Urinary bladder (tissue), 4 donors: ENCODE data around the gene MAGT1. TPM values are rescaled to one million over a fixed set of nuclear protein-coding genes. Genes with fewer than 3 reads are reported as not detected.
"Not testable (repeated sequence)": the region's sequence is repeated elsewhere in the genome, so short reads cannot be mapped to it uniquely, and the experiment has no call there.

Experiments used
- DNase-seq: peaks from one replicate; pipeline ENCODE4 v3.0.0-alpha.2; 2015; ENCODE audit errors: extremely low spot score
- H3K27ac ChIP-seq: one replicate; pipeline ENCODE4 v1.5.1; 2013; ENCODE audit warnings: low read depth, mild to moderate bottlenecking, moderate library complexity
- H3K36me3 ChIP-seq: one replicate; pipeline ENCODE4 v1.6.1; 2013; ENCODE audit warnings: mild to moderate bottlenecking, moderate library complexity; ENCODE audit not compliant: insufficient read depth
- H3K4me1 ChIP-seq: one replicate; pipeline ENCODE4 v1.6.1; 2013; ENCODE audit warnings: mild to moderate bottlenecking, moderate library complexity; ENCODE audit not compliant: insufficient read depth
- H3K4me3 ChIP-seq: one replicate; pipeline ENCODE4 v1.5.1; 2013; ENCODE audit warnings: low read depth, low read length
- WGBS: extraction: QIAGEN DNeasy Blood & Tissue Kit; methylation state at CpG from one replicate; pipeline ENCODE4 v1.1.7; 2013; 5-methylcytosine and 5-hydroxymethylcytosine counted together
- polyA plus RNA-seq: library from polyadenylated mRNA; stranded (reverse); fragments of 200-250 nt; gene quantifications from one replicate; pipeline ENCODE4 v1.2.3, GENCODE V29; 2013
- total RNA-seq: library from RNA; depleted of rRNA; stranded (reverse); fragments of >200 nt; gene quantifications from one replicate; pipeline ENCODE4 v1.2.3, GENCODE V29; 2014
- donor health status: healthy with polysubstance abuse.
- donor health status: healthy.

MAGT1 gene
- total RNA-seq (108 TPM), polyA plus RNA-seq (24.7 TPM)

GRCh38 chrX:77894921-77895886 is at the start of gene MAGT1:
MAGT1 (minus strand) TSS chrX:77895435; CDS start chrX:77895410, 25 bp downstream.
- peak within 1 kb of the TSS; percentile 53 for H3K4me3 ChIP-seq
- under 1% methylated on average over 49 of the region's 49 CpGs for WGBS
- H3K4me1 ChIP-seq = no peaks in the 10 kb centered on the region
- H3K36me3 ChIP-seq = no peaks in the 10 kb centered on the region
- H3K27ac ChIP-seq = peak within 1 kb of the TSS; percentile 95
- DNase-seq = peak; percentile 94

- H3K4me1 ChIP-seq, DNase-seq, H3K27ac ChIP-seq, H3K36me3 ChIP-seq, H3K4me3 ChIP-seq: not testable (repeated sequence)
- WGBS = 97% methylated on average over 6 of the region's 6 CpGs
Observed at GRCh38 chrX:77945031-77945430, 49.8 kb upstream of the MAGT1 start.

GRCh38 chrX:77938083-77938680 is 42.9 kb upstream of the MAGT1 start:
- H3K36me3 ChIP-seq = no peaks in the 10 kb centered on the region
- no peak for DNase-seq
- no peak overlapping the region for H3K4me3 ChIP-seq
- no peak overlapping the region for H3K27ac ChIP-seq
- WGBS = 86% methylated on average over 4 of the region's 4 CpGs
- H3K4me1 ChIP-seq = no peaks in the 10 kb centered on the region

- no peak for DNase-seq
- no peak overlapping the region for H3K4me3 ChIP-seq
- no peak overlapping the region for H3K27ac ChIP-seq
- WGBS = 37% methylated on average over 3 of the region's 3 CpGs
- H3K4me1 ChIP-seq = no peaks in the 10 kb centered on the region
- H3K36me3 ChIP-seq = no peaks in the 10 kb centered on the region
Observed at GRCh38 chrX:77937291-77937690, 42.1 kb upstream of the MAGT1 start.

- H3K27ac ChIP-seq = no peak overlapping the region
- no peaks in the 10 kb centered on the region for H3K36me3 ChIP-seq
- DNase-seq = no peak
- no peak overlapping the region for H3K4me3 ChIP-seq
- no peaks in the 10 kb centered on the region for H3K4me1 ChIP-seq
Observed at GRCh38 chrX:77936299-77936698, 41.1 kb upstream of the MAGT1 start.

GRCh38 chrX:77935886-77936285 is 40.7 kb upstream of the MAGT1 start:
- WGBS = 72% methylated on average over 1 of the region's 1 CpG
- DNase-seq = no peak
- no peaks in the 10 kb centered on the region for H3K36me3 ChIP-seq
- H3K4me1 ChIP-seq = no peaks in the 10 kb centered on the region
- H3K4me3 ChIP-seq = no peak overlapping the region
- H3K27ac ChIP-seq = no peak overlapping the region

- H3K36me3 ChIP-seq = no peaks in the 10 kb centered on the region
- no peak overlapping the region for H3K27ac ChIP-seq
- 85% methylated on average over 1 of the region's 1 CpG for WGBS
Observed at GRCh38 chrX:77930581-77930980, 35.3 kb upstream of the MAGT1 start.

GRCh38 chrX:77925764-77926163 is 30.5 kb upstream of the MAGT1 start:
- DNase-seq = no peak
- no peak overlapping the region for H3K4me3 ChIP-seq
- H3K27ac ChIP-seq = no peak overlapping the region
- 36% methylated on average over 3 of the region's 3 CpGs for WGBS
- H3K4me1 ChIP-seq = no peaks in the 10 kb centered on the region
- no peaks in the 10 kb centered on the region for H3K36me3 ChIP-seq

More at GRCh38 chrX:77930581-77930980, 35.3 kb upstream of the MAGT1 start:
- no peaks in the 10 kb centered on the region for H3K4me1 ChIP-seq
- no peak overlapping the region for H3K4me3 ChIP-seq
- DNase-seq = no peak

GRCh38 chrX:77924320-77924859 is 29.2 kb upstream of the MAGT1 start:
- 86% methylated on average over 8 of the region's 8 CpGs for WGBS
- no peak for DNase-seq
- no peaks in the 10 kb centered on the region for H3K4me1 ChIP-seq
- H3K4me3 ChIP-seq = no peak overlapping the region
- H3K36me3 ChIP-seq = no peaks in the 10 kb centered on the region
- H3K27ac ChIP-seq = no peak overlapping the region

GRCh38 chrX:77922787-77923186 is 27.6 kb upstream of the MAGT1 start:
- Histone ChIP-seq H3K27ac (no peak overlapping the region), H3K36me3 (no peaks in the 10 kb centered on the region), H3K4me1 (no peaks in the 10 kb centered on the region), H3K4me3 (no peak overlapping the region)
- no peak for DNase-seq

GRCh38 chrX:77919370-77919769 is 24.1 kb upstream of the MAGT1 start:
- not testable (repeated sequence) for H3K36me3 ChIP-seq, H3K4me3 ChIP-seq, H3K27ac ChIP-seq, DNase-seq, H3K4me1 ChIP-seq
- WGBS = 80% methylated on average over 6 of the region's 6 CpGs

GRCh38 chrX:77918568-77918967 is 23.3 kb upstream of the MAGT1 start:
- Histone ChIP-seq H3K27ac (no peak overlapping the region), H3K4me3 (no peak overlapping the region), H3K36me3 (no peaks in the 10 kb centered on the region), H3K4me1 (no peaks in the 10 kb centered on the region)
- 55% methylated on average over 3 of the region's 3 CpGs for WGBS
- DNase-seq = no peak

- no peak for DNase-seq
- Histone ChIP-seq H3K4me3 (no peak overlapping the region), H3K4me1 (no peaks in the 10 kb centered on the region), H3K27ac (no peak overlapping the region), H3K36me3 (no peaks in the 10 kb centered on the region)
- 70% methylated on average over 2 of the region's 2 CpGs for WGBS
Observed at GRCh38 chrX:77917294-77917933, 22.2 kb upstream of the MAGT1 start.
